NOMO-1 (cell line): ENCODE results near the gene PXT1.
A peak's percentile ranks its signal among the peaks of the same experiment; 100 is the strongest.
"Not testable (repeated sequence)": the region's sequence is repeated elsewhere in the genome, so short reads cannot be mapped to it uniquely, and the experiment has no call there.

ENCODE experiments used
- DNase-seq, 2 experiments: peaks; one replicate each; lab custom pipeline; 2025; ENCODE audit not compliant: unreplicated experiment in 2 of 2; lab: John Stamatoyannopoulos, UW

The PXT1 gene

DNA sequence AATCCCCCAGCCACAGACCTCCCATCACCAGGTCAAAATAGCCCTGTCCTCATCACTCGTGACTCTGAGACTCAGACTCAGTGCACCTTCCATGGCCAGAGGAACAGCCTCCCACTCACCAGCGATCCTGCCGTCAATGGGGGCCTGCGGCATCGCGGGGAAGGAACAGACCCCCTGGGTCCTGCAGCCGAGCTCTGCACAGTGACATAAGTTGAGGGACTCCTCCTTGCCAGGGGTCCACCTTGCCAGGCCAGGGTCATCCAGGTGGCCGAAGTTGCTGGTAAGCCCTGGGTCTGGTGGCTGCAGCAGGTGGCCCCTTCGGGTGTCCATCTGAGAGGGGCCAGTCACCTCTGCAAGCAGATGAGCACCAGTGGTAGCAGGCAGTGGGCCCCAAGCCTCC is 71.4 kb downstream of the PXT1 start:
- no peak for DNase-seq

DNA sequence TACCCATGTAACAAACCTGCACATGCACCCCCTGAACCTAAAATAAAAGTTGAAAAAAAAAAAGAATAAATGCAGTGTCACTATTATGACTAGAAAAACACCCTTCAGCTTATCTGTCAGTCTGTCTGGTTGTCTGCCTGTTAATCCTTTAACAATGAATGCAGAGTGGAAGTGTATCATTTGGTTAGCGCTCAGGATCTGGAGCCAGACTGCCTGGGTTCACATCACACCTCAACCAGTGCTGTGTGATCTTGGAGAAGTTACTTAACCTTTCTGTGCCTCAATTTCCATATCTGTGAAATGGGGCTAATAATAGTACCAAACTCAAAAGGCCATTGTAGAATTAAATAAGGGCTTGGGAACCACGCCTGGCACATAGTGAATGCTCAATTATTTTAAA is 72.0 kb downstream of the PXT1 start:
- DNase-seq = no peak

- peak; percentile 95 to 96 for DNase-seq
Observed at GRCh38 chr6:36368921-36369865, 73.5 kb downstream of the PXT1 start.

DNA sequence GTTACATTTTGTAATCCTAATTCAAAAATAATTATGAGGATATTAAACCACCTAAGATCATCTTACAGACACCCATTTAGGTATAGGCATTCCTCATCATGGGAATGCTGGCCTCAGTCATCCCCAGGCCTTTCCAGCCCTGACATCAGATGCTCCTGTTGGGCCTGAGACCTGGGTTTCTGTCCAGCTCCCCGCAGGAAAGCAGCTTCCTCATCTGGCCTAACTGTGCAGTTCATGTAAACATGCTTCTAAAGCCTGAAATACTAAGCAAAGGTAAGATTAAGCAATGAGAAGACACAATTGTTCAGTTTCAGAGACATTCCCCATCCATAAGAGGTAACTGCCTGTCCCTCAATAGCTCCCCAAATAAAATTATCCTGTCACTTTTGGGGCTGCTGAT is 74.2 kb downstream of the PXT1 start:
- DNase-seq = peak; percentile 10 to 48

- no peak for DNase-seq
Observed at GRCh38 chr6:36367743-36368142, 74.9 kb downstream of the PXT1 start.

DNA sequence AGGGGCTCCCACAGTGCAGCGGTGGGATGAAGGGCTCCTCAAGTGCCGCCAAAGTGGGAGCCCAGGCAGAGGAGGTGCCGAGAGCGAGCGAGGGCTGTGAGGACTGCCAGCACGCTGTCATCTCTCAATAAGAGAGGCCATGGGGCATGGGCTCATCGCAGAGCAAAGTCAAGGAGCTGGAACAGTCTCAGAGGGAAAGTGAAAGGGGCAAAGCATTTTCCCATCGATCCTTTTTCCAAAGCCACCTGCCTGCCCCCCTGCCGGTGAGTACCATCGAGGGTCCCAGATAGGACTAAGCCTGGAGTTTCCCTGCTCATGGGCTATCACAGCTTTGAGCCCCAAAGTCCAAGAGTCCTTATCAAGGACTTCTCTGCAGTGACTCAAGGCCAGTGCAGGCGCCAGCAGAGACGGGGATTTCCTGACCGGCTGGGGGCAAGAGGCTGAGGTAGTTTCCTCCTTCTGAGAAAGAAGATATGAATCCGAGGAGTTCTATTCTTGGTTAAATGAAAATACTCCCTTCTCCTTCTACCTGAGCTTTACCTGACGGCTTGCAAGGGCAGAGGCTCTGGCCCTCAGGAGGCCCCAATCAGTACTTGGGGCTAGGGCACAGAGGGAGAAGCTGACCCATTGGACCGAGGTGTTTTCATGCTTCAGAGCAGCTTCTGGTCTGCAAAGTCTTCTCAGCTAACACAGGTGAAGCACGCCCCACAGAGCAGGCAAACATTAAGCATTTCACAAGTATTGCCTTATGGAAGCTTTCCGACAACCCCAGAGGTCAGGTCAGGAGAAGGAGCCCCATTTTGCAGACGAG is 77.8 kb downstream of the PXT1 start:
- no peak for DNase-seq

- not testable (repeated sequence) for DNase-seq
Observed at GRCh38 chr6:36364061-36364635, 78.5 kb downstream of the PXT1 start.

- DNase-seq = not testable (repeated sequence)
Observed at GRCh38 chr6:36363371-36363752, 79.3 kb downstream of the PXT1 start.

- peak; percentile 66 to 70 for DNase-seq
Observed at GRCh38 chr6:36362551-36363370, 79.9 kb downstream of the PXT1 start.

DNA sequence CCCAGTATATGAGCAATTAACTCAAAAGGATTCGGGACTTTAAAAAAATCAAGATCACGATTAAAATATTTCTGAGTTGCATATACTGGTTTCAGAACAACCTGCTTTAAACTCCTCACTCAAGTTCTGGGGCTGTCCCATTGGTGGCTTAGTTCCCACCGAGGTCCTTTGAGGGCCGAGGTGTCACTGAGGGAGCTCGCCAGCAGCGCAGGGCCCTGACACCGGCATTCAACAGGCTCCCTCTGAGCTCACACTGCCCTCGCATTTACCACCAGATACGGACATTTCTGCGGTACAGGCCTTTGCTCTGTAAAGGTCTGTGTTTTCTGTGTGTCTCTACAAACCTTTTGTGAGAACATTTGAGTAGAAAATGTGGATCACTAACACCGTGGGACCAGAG is 81.6 kb downstream of the PXT1 start:
- DNase-seq = no peak

- peak; percentile 47 to 73 for DNase-seq
Observed at GRCh38 chr6:36360241-36361054, 82.2 kb downstream of the PXT1 start.

DNA sequence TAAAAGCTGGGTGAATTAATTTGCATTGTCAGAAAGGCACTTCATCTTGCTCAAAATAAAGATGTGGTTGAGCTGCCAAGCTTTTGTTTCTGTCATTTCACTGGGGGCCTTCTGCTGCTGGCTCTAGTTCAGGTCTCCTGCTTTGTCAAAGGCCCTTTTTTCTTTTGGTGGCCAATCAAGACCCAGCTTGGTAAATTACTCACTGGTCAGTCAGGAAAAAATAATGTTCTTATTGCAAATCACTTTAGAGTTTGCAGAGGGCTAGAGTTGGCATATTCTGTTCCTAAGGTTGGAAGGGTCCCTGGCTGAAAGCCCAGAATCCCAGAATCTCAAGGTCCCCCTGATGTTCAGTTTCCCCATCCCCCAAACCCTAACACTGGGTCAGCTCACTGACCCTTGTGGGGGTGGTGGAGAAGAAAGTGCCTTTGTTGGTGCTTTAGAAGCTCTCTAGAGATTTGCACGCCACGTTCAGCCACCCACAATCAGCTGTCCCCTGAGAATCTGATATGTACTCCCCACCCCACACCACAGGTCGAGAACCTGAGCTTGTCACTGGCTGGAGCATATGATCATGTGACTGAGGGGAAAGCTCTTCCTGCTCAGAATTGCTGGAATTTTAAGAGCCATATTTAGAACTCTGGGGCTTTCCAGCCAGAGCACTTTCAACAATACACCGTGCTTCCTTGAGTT is 84.3 kb downstream of the PXT1 start:
- DNase-seq = peak in 1 of 2 experiments; percentile 18

DNA sequence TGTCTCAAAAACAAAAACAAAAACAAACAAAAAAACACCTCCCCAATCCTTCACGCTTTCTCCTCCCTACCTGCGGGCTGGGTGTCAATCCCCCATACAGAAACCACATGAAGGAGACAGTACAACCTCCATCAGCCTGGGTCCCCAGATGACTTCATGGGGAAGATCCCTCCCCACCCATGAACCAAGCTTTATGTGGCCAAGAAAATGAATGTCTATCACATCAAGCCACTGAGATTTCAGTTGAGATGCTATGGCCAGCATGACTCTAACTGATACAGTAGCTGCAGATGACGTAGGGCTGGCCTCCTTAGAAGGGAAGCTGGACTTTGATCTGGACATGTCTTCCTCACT is 84.8 kb downstream of the PXT1 start:
- no peak for DNase-seq

GRCh38 chr6:36355819-36356218 is 86.8 kb downstream of the PXT1 start:
- peak; percentile 58 to 87 for DNase-seq

GRCh38 chr6:36353411-36353915 is 89.2 kb downstream of the PXT1 start:
- DNase-seq = no peak

GRCh38 chr6:36352477-36353157 is 90.0 kb downstream of the PXT1 start:
- no peak for DNase-seq

DNA sequence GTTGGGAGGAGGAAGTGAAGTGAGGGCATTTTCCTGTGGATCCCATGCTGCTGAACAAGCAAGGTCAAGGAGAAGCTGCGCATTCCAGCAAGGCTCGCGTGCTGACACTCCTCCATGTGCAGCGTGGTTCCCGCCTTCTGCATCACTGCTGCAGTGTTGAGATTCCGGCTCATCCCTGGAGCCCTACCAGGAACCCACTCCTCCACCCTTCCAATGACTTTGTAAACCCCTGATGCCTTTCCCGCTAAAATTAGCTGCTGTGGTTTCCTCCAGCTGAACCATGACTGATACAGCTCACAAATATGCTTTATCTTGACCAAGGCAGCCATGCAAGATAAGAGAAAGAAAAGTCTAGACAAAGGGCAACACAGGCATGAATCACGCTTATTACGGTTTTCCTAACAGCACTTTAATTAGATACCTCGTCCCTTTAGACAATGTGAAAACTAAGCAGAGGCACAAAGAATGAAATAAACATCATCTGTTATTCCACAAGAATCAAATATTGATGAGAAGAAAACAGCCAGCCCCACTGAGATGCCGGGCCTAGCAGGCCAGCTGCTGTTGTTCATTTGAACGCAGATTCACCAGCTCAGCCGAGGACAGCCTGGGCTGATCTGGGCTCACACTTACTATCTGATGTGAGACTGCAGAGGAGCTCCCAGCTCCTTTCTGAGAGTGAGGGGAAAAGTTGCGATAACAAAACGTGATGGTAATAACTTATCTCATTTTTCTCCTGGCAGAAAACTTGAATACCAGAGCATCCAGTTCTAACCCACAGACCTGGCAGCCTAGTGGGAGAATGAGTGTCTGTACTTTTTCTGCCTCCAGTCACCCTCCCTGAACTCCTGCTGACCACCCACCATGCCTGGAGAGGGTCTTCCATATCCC is 91.7 kb downstream of the PXT1 start:
- DNase-seq = no peak
